PC-9 (cell line): ENCODE results near the gene GDPD4.

Experiments used
- EZH2 ChIP-seq: fragments of 200-600 bp; sonication (generic); IDR thresholded peaks from 2 replicates; pipeline ENCODE4 v1.8.0; 2017; ENCODE audit warnings: antibody characterized with exemption, low read depth
- TF ChIP-seq, protein P1 (sequence below): fragments of 200-600 bp; sonication (generic); conservative IDR thresholded peaks from 2 replicates; pipeline ENCODE4 v1.6.1; 2017; ENCODE audit warnings: mixed run types, antibody characterized with exemption, mild to moderate bottlenecking, moderate library complexity

DNA sequence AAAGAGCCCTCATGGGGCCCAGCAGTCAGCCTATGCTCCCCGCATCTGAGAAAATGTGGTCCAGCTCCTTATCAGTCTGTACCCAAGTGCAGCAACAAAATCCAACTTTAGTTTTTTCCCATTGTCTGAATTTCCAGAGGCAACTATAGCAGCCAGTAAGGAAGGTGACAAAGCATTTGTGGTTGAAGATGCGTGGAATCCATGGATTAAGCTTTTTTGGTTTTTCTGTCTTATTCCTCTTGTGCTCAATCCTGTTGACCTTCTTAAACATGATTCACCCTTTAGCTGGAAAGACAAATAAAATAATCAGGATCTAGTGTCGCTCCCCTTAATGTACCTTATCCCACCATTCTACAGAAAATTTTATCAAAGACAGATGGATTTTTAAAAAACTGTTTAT is 14.3 kb downstream of the GDPD4 start:
- TF ChIP-seq, protein P1, sequence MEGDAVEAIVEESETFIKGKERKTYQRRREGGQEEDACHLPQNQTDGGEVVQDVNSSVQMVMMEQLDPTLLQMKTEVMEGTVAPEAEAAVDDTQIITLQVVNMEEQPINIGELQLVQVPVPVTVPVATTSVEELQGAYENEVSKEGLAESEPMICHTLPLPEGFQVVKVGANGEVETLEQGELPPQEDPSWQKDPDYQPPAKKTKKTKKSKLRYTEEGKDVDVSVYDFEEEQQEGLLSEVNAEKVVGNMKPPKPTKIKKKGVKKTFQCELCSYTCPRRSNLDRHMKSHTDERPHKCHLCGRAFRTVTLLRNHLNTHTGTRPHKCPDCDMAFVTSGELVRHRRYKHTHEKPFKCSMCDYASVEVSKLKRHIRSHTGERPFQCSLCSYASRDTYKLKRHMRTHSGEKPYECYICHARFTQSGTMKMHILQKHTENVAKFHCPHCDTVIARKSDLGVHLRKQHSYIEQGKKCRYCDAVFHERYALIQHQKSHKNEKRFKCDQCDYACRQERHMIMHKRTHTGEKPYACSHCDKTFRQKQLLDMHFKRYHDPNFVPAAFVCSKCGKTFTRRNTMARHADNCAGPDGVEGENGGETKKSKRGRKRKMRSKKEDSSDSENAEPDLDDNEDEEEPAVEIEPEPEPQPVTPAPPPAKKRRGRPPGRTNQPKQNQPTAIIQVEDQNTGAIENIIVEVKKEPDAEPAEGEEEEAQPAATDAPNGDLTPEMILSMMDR, result no peak
- TF ChIP-seq EZH2, result no peak
